ENCODE measurements around the gene BNC2. TPM values are rescaled to one million over a fixed set of nuclear protein-coding genes. Genes with fewer than 3 reads are reported as not detected.
A peak's percentile ranks its signal among the peaks of the same experiment; 100 is the strongest.

The BNC2 gene, protein sequence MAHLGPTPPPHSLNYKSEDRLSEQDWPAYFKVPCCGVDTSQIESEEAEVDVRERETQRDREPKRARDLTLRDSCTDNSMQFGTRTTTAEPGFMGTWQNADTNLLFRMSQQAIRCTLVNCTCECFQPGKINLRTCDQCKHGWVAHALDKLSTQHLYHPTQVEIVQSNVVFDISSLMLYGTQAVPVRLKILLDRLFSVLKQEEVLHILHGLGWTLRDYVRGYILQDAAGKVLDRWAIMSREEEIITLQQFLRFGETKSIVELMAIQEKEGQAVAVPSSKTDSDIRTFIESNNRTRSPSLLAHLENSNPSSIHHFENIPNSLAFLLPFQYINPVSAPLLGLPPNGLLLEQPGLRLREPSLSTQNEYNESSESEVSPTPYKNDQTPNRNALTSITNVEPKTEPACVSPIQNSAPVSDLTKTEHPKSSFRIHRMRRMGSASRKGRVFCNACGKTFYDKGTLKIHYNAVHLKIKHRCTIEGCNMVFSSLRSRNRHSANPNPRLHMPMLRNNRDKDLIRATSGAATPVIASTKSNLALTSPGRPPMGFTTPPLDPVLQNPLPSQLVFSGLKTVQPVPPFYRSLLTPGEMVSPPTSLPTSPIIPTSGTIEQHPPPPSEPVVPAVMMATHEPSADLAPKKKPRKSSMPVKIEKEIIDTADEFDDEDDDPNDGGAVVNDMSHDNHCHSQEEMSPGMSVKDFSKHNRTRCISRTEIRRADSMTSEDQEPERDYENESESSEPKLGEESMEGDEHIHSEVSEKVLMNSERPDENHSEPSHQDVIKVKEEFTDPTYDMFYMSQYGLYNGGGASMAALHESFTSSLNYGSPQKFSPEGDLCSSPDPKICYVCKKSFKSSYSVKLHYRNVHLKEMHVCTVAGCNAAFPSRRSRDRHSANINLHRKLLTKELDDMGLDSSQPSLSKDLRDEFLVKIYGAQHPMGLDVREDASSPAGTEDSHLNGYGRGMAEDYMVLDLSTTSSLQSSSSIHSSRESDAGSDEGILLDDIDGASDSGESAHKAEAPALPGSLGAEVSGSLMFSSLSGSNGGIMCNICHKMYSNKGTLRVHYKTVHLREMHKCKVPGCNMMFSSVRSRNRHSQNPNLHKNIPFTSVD
- total RNA-seq (2021; ENCODE audit: unreplicated experiment) (5.7 TPM), Bru-seq, nascent RNA (percentile 52 among the genes with signal in this experiment), BruChase-seq, experiment 1, labeled RNA remaining after a 2-hour chase (percentile 45 among the genes with signal in this experiment), BruChase-seq, experiment 2, labeled RNA remaining after a 6-hour chase (percentile 43 among the genes with signal in this experiment)
- polyA plus RNA-seq (2012; ENCODE audit: insufficient read length), result 1.6 TPM
- long read RNA-seq, partial matches to known transcripts, result 0 of 2 reads
- long read RNA-seq, other reads (novel, unspliced or antisense), result 2 of 2 reads

DNA sequence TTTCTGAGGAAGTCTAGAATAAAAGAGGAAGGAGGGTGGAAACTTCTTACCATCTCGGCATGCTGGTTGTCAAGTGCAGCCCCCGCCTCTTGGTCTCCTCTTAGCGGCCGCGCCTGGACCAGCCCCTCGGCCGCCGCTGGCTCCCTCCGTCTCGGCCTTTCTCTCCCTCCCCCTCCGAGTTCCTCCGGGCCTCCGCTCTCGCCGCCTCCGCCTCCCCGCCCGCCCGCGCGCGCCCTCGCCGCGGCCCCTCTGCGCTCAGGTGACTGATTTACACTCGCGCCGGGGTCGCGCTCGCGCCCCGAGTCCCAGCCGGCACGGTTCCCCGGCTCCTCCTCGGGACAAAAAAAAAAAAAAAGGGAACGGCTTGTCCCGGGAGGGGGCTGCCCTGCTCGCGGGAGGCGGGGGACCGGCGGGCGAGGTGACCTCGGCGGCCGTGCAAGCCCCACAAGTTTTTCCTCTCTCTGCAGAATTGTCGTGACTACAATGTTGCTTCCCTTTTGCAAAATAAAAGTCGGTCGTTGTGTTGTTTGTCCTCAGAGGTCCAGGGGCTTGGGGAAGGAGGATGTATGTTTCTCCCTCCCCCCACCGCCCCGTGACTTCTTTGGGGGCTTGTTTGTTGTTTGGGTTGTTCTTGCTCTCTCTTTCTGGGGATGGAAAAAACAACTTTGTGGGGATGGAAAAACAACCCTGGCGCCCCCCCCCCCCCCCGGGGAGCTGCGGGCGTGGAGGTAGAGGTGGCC lies at the start of gene BNC2:
BNC2 (minus strand) TSS at position 75 of the 740 bp plus-strand sequence; CDS start at position 53, 22 bp downstream.
- ATAC-seq (no peak), DNase-seq (ENCODE audit: low read depth, low spot score) (no peak)
- no peaks in the 10 kb centered on the region for H3K27me3 ChIP-seq (ENCODE audit: control insufficient read depth, insufficient read depth, low read length)
- in situ Hi-C loops (cut with HindIII; ENCODE audit: low pct_unique_long_range_greater_than_20kb, low sequenced_read_pairs) (no loop called here), intact Hi-C loops (cut with micrococcal nuclease; ENCODE audit: unreplicated experiment) (no loop called here)
- H3K4me3 ChIP-seq (ENCODE audit: low read depth in 2 of 2, low read length in 2 of 2), result peak within 1 kb of the TSS; percentile 40 to 48
- TF ChIP-seq, protein P1, sequence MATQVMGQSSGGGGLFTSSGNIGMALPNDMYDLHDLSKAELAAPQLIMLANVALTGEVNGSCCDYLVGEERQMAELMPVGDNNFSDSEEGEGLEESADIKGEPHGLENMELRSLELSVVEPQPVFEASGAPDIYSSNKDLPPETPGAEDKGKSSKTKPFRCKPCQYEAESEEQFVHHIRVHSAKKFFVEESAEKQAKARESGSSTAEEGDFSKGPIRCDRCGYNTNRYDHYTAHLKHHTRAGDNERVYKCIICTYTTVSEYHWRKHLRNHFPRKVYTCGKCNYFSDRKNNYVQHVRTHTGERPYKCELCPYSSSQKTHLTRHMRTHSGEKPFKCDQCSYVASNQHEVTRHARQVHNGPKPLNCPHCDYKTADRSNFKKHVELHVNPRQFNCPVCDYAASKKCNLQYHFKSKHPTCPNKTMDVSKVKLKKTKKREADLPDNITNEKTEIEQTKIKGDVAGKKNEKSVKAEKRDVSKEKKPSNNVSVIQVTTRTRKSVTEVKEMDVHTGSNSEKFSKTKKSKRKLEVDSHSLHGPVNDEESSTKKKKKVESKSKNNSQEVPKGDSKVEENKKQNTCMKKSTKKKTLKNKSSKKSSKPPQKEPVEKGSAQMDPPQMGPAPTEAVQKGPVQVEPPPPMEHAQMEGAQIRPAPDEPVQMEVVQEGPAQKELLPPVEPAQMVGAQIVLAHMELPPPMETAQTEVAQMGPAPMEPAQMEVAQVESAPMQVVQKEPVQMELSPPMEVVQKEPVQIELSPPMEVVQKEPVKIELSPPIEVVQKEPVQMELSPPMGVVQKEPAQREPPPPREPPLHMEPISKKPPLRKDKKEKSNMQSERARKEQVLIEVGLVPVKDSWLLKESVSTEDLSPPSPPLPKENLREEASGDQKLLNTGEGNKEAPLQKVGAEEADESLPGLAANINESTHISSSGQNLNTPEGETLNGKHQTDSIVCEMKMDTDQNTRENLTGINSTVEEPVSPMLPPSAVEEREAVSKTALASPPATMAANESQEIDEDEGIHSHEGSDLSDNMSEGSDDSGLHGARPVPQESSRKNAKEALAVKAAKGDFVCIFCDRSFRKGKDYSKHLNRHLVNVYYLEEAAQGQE (IDR thresholded peaks at IDR 0.05; ENCODE audit: insufficient read depth in 1 of 2, low read depth in 2 of 2, low read length in 1 of 2), result no peak
- TF ChIP-seq TCF7L2 (IDR thresholded peaks at IDR 0.05; ENCODE audit: low read depth, low read length) (no peak), POLR2AphosphoS5 (IDR thresholded peaks at IDR 0.05; ENCODE audit: low read depth, low read length) (no peak), SIN3A (IDR thresholded peaks at IDR 0.05; ENCODE audit: borderline replicate concordance, insufficient read depth, low read depth, low read length) (no peak)
- TF ChIP-seq, protein P2, sequence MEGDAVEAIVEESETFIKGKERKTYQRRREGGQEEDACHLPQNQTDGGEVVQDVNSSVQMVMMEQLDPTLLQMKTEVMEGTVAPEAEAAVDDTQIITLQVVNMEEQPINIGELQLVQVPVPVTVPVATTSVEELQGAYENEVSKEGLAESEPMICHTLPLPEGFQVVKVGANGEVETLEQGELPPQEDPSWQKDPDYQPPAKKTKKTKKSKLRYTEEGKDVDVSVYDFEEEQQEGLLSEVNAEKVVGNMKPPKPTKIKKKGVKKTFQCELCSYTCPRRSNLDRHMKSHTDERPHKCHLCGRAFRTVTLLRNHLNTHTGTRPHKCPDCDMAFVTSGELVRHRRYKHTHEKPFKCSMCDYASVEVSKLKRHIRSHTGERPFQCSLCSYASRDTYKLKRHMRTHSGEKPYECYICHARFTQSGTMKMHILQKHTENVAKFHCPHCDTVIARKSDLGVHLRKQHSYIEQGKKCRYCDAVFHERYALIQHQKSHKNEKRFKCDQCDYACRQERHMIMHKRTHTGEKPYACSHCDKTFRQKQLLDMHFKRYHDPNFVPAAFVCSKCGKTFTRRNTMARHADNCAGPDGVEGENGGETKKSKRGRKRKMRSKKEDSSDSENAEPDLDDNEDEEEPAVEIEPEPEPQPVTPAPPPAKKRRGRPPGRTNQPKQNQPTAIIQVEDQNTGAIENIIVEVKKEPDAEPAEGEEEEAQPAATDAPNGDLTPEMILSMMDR (IDR thresholded peaks at IDR 0.05), result no peak
- BruUV-seq (replicated peaks), result no TSS peak
- no peak within 1 kb of the TSS for H3K27ac ChIP-seq (ENCODE audit: low read length)
- ChIA-PET CTCF (no interaction called here), POLR2A (no interaction called here)
- H3K9me3 ChIP-seq (ENCODE audit: control insufficient read depth, insufficient read depth, low read depth, low read length), result no peaks in the 10 kb centered on the region
- no peaks in the 10 kb centered on the region for H3K36me3 ChIP-seq (ENCODE audit: control insufficient read depth, insufficient read depth, low read length)
- H3K4me1 ChIP-seq (ENCODE audit: control insufficient read depth, insufficient read depth, low read length), result no peaks in the 10 kb centered on the region

DNA sequence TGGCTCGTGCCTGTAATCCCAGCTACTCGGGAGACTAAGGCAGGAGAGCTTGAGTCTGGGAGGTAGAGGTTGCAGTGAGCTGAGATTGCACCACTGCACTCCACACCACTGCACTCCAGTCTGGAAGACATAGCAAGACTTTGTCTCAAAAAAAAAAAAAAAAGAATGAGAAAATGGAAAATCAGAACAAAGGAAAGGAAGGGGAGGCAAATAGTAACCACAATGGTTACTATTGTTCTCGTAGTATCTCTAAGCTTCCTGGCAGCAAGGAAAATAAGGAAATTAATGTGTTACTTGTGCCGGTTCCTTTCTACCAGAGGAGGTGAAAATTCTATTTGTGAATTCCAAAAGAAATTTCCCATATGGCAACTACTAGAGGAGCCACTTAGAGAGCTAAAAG lies 48.5 kb upstream of the BNC2 start:
- POLR2A ChIA-PET, result no interaction called here
- Histone ChIP-seq H3K36me3 (ENCODE audit: control insufficient read depth, insufficient read depth, low read length) (no peaks in the 10 kb centered on the region), H3K4me3 (ENCODE audit: low read depth in 2 of 2, low read length in 2 of 2) (no peak overlapping the region), H3K4me1 (ENCODE audit: control insufficient read depth, insufficient read depth, low read length) (no peaks in the 10 kb centered on the region), H3K27me3 (ENCODE audit: control insufficient read depth, insufficient read depth, low read length) (no peaks in the 10 kb centered on the region), H3K27ac (ENCODE audit: low read length) (no peak overlapping the region), H3K9me3 (ENCODE audit: control insufficient read depth, insufficient read depth, low read depth, low read length) (no peaks in the 10 kb centered on the region)
- no peak for ATAC-seq
- intact Hi-C loops (cut with micrococcal nuclease; ENCODE audit: unreplicated experiment) (no loop called here), in situ Hi-C loops (cut with HindIII; ENCODE audit: low pct_unique_long_range_greater_than_20kb, low sequenced_read_pairs) (no loop called here)
- CTCF ChIA-PET, result no interaction called here
- no peak for TF ChIP-seq SIN3A (IDR thresholded peaks at IDR 0.05; ENCODE audit: borderline replicate concordance, insufficient read depth, low read depth, low read length)
- TF ChIP-seq, protein P1 (IDR thresholded peaks at IDR 0.05; ENCODE audit: insufficient read depth in 1 of 2, low read depth in 2 of 2, low read length in 1 of 2), result no peak
- TF ChIP-seq TCF7L2 (IDR thresholded peaks at IDR 0.05; ENCODE audit: low read depth, low read length), result no peak
- DNase-seq (ENCODE audit: low read depth, low spot score), result no peak
- no TSS peak for BruUV-seq (replicated peaks)

Data from Panc1 (cell line).